Immature natural killer cell (primary cell): Measurements from ENCODE around the gene FNDC11. TPM values are rescaled to one million over a fixed set of nuclear protein-coding genes. Genes with fewer than 3 reads are reported as not detected.

ENCODE experiments used
- DNase-seq, 3 donors: peaks; one replicate each; pipeline ENCODE4 v3.0.0; 2022; ENCODE audit warnings: mixed read lengths in 1 of 3
- H3K27ac Mint-ChIP-seq, 6 donors: one replicate each; pipeline ENCODE4 v1.8.0; 2020; ENCODE audit warnings: mixed read lengths in 6 of 6, mild to moderate bottlenecking in 5 of 6, inconsistent platforms in 4 of 6, moderate library complexity in 3 of 6
- H3K27me3 Mint-ChIP-seq, 3 donors: one replicate each; pipeline ENCODE4 v1.8.0; 2020 to 2021; ENCODE audit warnings: low read depth in 3 of 3, mild to moderate bottlenecking in 3 of 3, mixed read lengths in 3 of 3, moderate library complexity in 3 of 3, inconsistent platforms in 1 of 3
- H3K36me3 Mint-ChIP-seq, 3 donors: one replicate each; pipeline ENCODE4 v1.8.0; 2020; ENCODE audit warnings: mixed read lengths in 3 of 3, inconsistent platforms in 2 of 3, mild to moderate bottlenecking in 2 of 3
- H3K4me1 Mint-ChIP-seq, 2 donors: one replicate each; pipeline ENCODE4 v1.8.0; 2020; ENCODE audit warnings: inconsistent platforms in 2 of 2, mild to moderate bottlenecking in 2 of 2, mixed read lengths in 2 of 2, moderate library complexity in 1 of 2
- H3K4me3 Mint-ChIP-seq, 5 donors: one replicate each; pipeline ENCODE4 v1.8.0; 2020; ENCODE audit warnings: mild to moderate bottlenecking in 5 of 5, mixed read lengths in 5 of 5, inconsistent platforms in 3 of 5, moderate library complexity in 3 of 5
- H3K9me3 Mint-ChIP-seq, 6 donors: one replicate each; pipeline ENCODE4 v1.8.0; 2020; ENCODE audit warnings: mild to moderate bottlenecking in 6 of 6, mixed read lengths in 6 of 6, inconsistent platforms in 4 of 6, moderate library complexity in 3 of 6
- polyA plus RNA-seq, 3 donors: library from polyadenylated mRNA; unstranded; fragments of 300-500 nt; fragmentation: Illumina TruSeq; gene quantifications; one replicate each; pipeline ENCODE4 v1.2.3, GENCODE V29; 2021

Gene FNDC11
- polyA plus RNA-seq, 3 donors from 2014 or later = not detected

DNA sequence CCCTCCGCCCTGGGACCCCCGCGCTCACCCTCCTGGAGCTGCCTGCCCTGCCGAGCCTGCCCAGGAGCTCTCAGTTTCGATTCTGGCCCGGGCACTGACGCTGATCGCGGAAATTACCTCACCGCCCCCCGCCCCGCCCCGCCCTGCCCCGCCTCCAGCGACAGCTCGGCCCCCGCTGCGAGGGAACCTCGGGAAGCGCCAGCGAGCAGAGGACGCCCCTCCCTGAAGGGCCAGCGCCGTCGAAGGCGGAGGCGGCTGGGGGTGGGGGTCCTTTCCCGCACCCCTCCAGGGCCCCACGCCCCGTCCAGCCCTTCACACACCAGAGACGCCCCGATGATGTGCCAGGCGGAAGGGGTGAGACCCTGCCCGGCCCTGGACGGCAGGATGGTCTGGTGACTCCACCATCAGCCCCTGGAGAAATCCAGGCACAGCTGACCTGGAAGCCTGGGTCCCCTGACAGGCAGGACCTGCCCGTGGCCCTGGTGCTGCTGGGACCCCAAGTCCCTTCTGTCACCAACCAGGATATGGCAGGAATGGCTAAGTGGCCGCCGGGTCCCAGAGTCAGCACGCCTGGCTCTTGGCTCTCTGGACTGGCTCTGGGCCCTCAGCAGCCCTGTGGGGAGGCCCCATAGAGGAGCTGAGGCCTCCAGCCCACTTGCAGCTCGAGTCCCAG, 20.3 kb downstream of the FNDC11 start, which contains the start of gene HELZ2:
TSS of gene HELZ2 (minus strand) at position 84 of the 673 bp plus-strand sequence. CDS start 1,854 bp downstream, outside the sequence.
- H3K4me1 Mint-ChIP-seq = peaks cover under 1 to 1% of the 10 kb centered on the region in 2 donors
- peak within 1 kb of the TSS; percentile 80 to 89 (median 80) for H3K4me3 Mint-ChIP-seq
- H3K36me3 Mint-ChIP-seq = no peaks in the 10 kb centered on the region
- DNase-seq = peak; percentile 66 to 74 (median 69)
- peaks cover 0 to 5% (median 0%) of the 10 kb centered on the region in 3 donors for H3K27me3 Mint-ChIP-seq
- H3K27ac Mint-ChIP-seq = peak within 1 kb of the TSS in 5 of 6 donors; percentile 57 to 87 (median 80)
- H3K9me3 Mint-ChIP-seq = no peaks in the 10 kb centered on the region

DNA sequence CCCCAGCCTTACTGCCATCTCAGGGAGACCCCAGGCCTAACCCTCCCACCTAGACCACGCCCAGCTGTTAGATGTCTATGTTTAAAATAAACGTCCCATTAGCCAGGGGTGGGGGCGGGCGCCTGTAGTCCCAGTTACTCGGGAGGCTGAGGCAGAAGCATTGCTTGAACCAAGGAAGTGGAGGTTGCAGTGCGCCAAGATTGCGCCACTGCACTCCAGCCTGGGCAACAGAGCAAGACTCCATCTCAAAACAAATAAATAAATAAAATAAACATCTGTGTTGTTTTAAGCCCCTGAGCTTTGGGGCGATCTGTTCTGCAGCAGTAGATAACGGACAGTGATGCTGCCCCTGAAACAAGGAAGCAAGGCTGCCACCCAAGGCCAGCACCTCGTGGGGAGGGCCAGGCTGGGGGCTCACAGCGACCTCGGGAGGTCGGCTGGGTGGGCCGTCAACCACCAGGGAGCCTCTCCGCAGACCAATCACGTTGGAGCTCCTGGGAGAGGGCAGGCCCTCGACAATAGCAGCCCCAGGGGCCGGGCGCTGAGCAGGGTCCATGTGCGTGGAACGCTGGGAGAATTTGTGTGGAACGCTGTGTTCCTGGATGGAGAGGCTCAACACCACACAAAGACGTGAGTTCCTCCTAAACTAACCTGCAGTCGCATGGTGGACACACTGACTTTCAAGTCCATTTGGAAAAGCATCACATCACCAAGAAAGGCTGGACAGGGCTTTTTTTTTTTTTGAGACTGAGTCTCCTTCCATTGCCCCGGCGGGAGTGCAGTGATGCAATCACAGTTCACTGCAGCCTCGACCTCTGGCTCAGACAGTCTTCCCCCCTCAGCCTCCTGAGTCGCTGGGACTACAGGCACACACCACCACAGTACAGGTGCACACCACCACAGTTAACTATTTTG, 21.1 kb downstream of the FNDC11 start:
- no peak for DNase-seq
- Mint-ChIP-seq H3K27me3 (peaks cover 0 to 5% (median 2%) of the 10 kb centered on the region in 3 donors), H3K9me3 (no peaks in the 10 kb centered on the region), H3K4me1 (no peaks in the 10 kb centered on the region), H3K4me3 (peak overlapping the region; percentile 33 to 72 (median 65)), H3K27ac (peak overlapping the region in 2 of 6 donors; percentile 28 to 49), H3K36me3 (no peaks in the 10 kb centered on the region)

DNA sequence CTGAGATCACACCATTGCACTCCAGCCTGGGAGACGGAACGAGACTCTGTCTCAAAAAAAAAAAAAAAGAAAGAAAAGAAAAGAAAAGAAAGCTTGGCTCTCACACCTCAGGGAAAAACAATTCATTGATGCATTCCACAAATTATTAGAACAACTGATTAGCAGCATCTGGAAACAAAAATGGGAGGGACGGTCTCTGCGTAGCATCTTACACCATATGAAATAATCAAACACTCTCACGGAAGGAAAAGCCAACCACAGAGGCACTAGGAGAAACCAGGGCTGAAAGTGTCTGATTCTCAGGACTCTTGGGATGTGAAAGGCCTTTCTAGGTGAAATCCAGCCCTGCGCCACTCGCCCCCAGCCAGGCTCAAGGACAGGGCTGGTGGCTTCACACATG, 22.4 kb downstream of the FNDC11 start:
- Mint-ChIP-seq H3K27ac (no peak overlapping the region), H3K27me3 (peaks cover 0 to 5% (median 2%) of the 10 kb centered on the region in 3 donors), H3K36me3 (no peaks in the 10 kb centered on the region), H3K4me1 (peaks cover 0 to 3% of the 10 kb centered on the region in 2 donors), H3K4me3 (peak overlapping the region in 3 of 5 donors; percentile 29 to 53 (median 46)), H3K9me3 (no peaks in the 10 kb centered on the region)
- DNase-seq = no peak

DNA sequence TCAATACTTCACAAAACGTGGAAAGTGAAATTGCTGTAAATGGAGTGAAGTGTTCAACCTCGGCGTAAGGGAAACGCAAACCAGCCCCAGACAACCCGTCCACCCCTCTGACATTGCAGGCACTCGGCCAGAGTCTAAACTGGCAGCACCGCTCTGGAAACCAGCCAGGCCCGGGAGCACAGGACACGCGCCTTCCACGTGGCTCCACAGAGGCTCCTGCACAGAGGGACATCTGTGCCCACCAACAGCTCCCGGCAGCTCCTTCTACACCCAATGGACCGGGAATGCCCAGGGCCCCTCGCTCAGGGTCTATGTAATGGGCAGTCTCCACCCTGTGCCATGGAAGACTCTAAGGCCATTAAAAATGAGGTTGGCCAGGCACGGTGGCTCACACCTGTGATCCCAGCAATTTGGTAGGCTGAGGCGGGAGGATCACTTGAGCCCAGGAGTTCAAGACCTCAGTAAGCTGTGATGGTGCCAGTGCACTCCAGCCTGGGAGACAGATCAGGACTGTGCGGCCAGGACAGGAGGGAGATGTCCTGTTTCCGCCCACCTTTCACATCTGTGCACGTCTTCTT, 23.4 kb downstream of the FNDC11 start:
- peaks cover 2 to 5% (median 2%) of the 10 kb centered on the region in 3 donors for H3K27me3 Mint-ChIP-seq
- no peak for DNase-seq
- no peaks in the 10 kb centered on the region for H3K9me3 Mint-ChIP-seq
- H3K27ac Mint-ChIP-seq = no peak overlapping the region
- H3K4me3 Mint-ChIP-seq = no peak overlapping the region
- H3K4me1 Mint-ChIP-seq = peaks cover 0 to 3% of the 10 kb centered on the region in 2 donors
- H3K36me3 Mint-ChIP-seq = no peaks in the 10 kb centered on the region

DNA sequence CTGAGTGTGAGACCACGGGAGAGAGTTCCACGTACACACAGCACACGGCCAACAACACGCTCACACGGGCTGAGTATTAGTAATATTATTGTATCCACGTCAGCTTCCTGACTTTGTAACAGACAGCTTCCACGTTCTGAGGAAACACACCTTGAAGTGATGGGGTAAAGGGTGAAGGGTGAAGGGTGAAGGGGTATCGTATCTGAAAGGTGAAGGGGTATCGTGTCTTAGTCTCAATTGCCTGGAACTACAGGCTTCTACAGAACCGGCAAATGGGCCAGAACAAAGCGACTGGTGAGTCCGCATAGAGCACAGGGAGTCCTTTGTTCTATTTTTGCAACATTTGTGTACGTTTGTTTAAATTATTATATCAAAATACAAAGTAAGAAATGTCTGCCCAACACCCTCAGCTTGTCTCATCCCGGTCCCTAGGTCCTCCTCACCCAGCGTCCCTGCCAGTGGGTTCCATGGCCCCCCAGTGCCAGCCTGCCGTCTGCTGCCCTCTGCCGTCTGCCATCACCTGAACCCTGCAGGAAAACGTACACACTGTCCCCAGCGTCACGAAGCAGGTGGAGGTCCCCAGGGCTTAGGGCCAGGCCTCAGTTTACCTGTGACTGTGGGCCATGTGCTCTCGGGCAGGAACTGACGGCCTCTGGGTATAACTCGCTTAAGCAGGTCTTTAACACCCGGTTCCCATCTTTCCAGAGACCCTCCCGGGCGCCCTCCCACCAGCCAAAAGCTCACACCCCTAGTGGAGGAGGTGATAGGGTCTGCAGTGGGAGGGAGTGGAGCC, 24.5 kb downstream of the FNDC11 start:
- peaks cover 0 to 3% of the 10 kb centered on the region in 2 donors for H3K4me1 Mint-ChIP-seq
- DNase-seq = no peak
- H3K4me3 Mint-ChIP-seq = no peak overlapping the region
- no peaks in the 10 kb centered on the region for H3K9me3 Mint-ChIP-seq
- H3K27ac Mint-ChIP-seq = no peak overlapping the region
- peaks cover 2 to 6% (median 5%) of the 10 kb centered on the region in 3 donors for H3K27me3 Mint-ChIP-seq
- H3K36me3 Mint-ChIP-seq = no peaks in the 10 kb centered on the region

DNA sequence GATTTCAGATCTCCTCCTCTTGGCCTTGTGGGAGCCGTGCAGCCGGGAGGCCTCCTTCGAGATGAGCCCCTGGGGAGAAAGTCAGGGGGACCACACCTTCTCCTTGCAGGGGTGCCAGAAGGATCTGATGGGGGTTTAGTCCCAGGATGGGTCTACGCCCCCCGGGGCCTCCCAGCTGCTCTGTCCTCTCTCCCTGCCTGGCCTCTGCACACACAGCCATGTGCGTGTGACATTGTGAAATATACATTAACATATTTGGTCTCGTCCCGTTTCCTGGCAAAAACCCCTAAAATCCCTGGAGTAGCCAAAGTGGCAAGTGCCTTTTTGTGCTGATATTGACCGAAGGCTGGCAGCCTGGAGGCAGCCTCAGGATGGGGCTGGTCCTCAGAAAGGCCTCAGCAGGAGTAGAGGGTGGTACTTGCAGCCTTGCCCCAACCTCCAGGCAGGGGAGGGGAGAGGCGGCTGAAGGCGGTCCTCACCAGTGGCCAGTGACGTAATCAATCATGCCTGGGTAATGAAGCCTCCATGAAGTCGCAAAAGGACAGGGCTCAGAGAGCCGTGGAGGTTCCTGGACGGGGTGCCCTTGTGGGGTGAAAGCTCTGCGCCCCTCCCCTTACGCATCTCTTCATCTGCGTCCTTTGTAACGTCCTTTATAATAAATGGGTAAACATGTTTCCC, 25.2 kb downstream of the FNDC11 start:
- no peak overlapping the region for H3K27ac Mint-ChIP-seq

DNA sequence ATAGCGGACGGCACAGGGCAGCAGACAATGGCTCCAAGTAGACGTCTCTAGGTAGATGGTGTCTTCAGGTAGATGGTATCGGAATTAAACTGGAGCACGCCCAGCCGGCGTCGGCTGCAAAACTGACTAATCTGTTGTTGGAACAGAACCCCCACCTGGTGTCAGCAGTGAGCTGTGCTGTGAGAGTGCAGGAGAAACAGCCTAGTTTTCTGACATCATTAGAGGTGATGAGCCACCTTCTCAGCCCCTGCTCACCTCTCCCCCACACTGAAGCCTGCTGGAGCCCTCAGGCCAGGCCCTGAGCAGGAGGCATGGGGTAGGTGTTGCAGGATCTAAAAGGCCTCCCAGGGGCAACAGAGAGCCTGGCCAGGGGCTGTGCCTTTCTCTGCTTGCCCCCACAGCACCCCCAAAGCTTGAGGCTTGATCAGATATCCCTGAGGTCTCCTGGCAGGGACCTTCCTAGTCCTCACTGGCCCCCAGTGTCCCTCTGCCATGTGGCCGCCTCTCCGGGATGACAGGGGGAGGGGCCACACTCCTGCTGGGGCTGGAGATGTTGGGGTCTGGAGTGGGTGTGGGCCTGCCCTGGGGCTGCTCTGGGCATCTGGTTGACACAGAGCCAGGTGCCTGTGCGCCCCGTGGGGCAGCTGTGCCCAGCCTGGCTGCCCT, 27.0 kb downstream of the FNDC11 start:
- no peak overlapping the region for H3K4me3 Mint-ChIP-seq
- H3K9me3 Mint-ChIP-seq = no peaks in the 10 kb centered on the region
- DNase-seq = peak; percentile 41 to 61 (median 59)
- peaks cover 0 to 3% of the 10 kb centered on the region in 2 donors for H3K4me1 Mint-ChIP-seq
- H3K36me3 Mint-ChIP-seq = peaks cover 0 to 4% (median 0%) of the 10 kb centered on the region in 3 donors
- no peak overlapping the region for H3K27ac Mint-ChIP-seq
- peaks cover 2 to 8% (median 5%) of the 10 kb centered on the region in 3 donors for H3K27me3 Mint-ChIP-seq

More for the DNA sequence above, 25.2 kb downstream of the FNDC11 start:
- Mint-ChIP-seq H3K36me3 (peaks cover 0 to 4% (median 0%) of the 10 kb centered on the region in 3 donors), H3K27me3 (peaks cover 2 to 6% (median 5%) of the 10 kb centered on the region in 3 donors), H3K4me1 (peaks cover 0 to 3% of the 10 kb centered on the region in 2 donors), H3K4me3 (no peak overlapping the region), H3K9me3 (no peaks in the 10 kb centered on the region)
- DNase-seq = no peak

DNA sequence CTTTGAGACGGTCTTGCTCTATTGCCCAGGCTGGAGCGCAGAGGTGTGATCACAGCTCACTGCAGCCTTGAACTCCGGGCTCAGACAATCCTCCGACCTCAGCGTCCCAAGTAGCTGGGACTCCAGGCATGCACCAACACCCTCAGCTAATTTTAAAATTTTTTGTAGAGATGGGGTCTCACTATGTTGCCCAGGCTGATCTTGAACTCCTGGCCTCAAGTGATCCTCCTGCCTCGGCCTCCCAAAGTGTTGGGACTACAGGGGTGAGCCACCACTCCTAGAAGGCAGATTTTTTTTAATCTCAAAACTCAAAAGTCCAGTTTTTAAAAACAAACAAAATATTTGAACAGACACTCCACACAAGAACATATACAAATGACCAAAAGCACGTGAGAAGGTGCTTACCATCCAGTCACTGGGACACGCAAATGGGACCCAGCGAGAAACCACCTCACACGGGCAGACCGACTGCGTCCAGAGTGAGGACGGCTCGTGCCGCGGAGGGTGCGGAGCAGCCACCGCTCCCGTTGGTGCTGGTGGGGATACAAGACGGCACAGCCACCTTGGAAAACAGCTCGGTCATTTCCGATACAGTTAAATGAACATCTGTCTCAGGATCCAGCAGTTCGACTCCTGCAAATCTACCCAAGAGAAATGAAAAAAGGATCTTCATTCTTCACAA, 28.6 kb downstream of the FNDC11 start:
- Mint-ChIP-seq H3K36me3 (peaks cover 0 to 4% (median 0%) of the 10 kb centered on the region in 3 donors), H3K9me3 (no peaks in the 10 kb centered on the region), H3K4me3 (no peak overlapping the region), H3K4me1 (peaks cover 0 to 3% of the 10 kb centered on the region in 2 donors), H3K27me3 (peaks cover 3 to 12% (median 4%) of the 10 kb centered on the region in 3 donors), H3K27ac (no peak overlapping the region)
- no peak for DNase-seq

DNA sequence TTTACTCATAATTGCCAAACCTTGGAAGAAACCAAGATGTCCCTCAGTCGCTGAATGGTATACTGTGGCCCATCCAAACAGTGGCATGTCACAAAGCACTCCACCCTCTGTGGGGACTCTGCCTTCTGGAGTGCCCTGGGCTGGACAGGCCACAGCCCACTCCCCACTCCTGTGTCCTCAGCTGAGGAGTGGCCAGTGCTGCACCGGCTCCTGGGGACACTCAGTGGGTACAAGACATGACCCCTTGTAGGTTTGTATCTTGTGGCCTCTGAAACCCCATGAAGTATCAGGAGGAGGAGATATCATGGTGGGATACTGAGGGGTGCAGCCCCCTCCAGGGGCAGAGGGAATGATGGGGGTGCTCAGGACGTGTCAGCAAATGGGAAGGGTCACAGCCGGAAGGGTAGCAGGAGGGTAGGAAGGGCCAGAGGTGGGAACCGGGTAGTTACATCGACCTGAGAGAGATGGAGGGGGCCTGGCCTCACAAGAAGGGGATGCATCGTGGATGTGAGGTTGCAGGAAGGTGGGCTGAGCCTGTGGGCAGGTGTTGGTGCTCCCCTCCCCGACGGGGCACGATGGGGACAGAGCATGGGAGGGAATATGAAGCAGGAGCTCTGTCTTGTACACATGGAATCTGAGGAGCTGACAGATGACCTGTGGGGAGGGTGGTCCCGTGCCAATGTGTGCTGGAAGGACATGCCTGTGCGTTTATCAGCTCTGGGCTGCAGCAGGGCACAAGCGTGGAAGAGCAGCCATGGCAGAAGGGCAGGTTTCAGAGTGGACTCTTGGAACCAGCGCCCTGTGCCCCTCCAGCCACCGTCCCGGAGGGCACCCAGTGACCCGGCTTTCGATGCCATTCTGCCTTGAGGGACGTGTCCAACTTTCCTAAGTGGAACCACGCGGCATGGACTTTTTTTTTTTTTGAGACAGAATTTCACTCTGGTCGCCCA, 31.9 kb downstream of the FNDC11 start:
- Mint-ChIP-seq H3K27me3 (peaks cover 0 to 10% (median 4%) of the 10 kb centered on the region in 3 donors), H3K27ac (no peak overlapping the region), H3K4me1 (peaks cover 0 to under 1% of the 10 kb centered on the region in 2 donors), H3K9me3 (no peaks in the 10 kb centered on the region), H3K36me3 (peaks cover 5 to 9% (median 8%) of the 10 kb centered on the region in 3 donors), H3K4me3 (no peak overlapping the region)
- DNase-seq = no peak

DNA sequence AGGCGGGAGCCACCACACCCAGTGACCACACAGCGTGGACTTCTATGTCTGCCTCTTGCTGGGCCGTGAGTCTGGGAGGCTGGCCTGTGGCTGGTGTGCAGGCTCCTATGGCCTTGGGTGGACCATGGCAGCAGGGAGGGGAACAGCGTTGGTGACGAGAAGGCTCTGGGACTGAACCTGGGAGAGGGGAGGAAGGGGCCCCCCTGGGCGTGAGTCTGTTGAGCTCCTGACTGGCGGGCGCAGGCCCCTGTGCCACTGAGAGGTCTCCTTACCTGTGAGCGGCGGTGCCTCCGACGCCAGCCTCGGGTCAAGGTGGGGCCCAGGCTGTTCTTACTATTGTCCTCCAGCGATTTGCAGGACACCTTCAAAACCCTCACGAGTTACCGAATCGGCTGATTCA, 32.8 kb downstream of the FNDC11 start:
- DNase-seq = no peak
- Mint-ChIP-seq H3K27me3 (peaks cover 0 to 10% (median 2%) of the 10 kb centered on the region in 3 donors), H3K4me1 (no peaks in the 10 kb centered on the region), H3K27ac (no peak overlapping the region), H3K9me3 (no peaks in the 10 kb centered on the region), H3K36me3 (peaks cover 8 to 13% (median 12%) of the 10 kb centered on the region in 3 donors), H3K4me3 (no peak overlapping the region)

DNA sequence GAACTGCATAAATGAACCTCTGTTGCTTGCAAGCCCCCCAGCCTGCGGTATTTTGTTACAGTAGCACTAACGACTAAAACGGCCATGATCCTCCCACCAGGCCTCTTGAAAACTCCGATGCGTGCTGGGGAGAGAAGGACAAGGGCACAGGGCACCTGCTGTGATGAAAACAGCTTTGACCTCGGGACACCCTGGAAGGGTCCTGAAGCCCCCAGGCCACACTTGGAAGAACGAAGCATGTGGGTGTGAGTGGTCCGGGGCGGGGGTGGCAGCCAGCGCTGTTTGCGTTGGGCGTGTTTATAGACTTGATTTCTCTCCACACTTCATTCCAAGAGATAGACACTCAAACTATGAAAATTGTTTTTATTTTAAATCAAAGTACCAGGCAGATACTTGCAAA, 33.3 kb downstream of the FNDC11 start:
- Mint-ChIP-seq H3K9me3 (no peaks in the 10 kb centered on the region), H3K27ac (no peak overlapping the region), H3K4me3 (no peak overlapping the region), H3K36me3 (peaks cover 8 to 16% (median 12%) of the 10 kb centered on the region in 3 donors), H3K4me1 (no peaks in the 10 kb centered on the region), H3K27me3 (peaks cover 0 to 10% (median 2%) of the 10 kb centered on the region in 3 donors)
- no peak for DNase-seq
